D721Med (cell line): ENCODE measurements around the gene MRPS27.
A peak's percentile ranks its signal among the peaks of the same experiment; 100 is the strongest.

Experiments used
- DNase-seq: peaks from one replicate; pipeline ENCODE4 v3.0.0; 2011; ENCODE audit warnings: low spot score; ENCODE audit not compliant: insufficient read length
- FAIRE-seq: peaks from 2 replicates; lab custom pipeline; 2011; peaks lifted over from hg19 to GRCh38; lab: Jason Lieb, UNC
- CTCF ChIP-seq: IDR thresholded peaks from 2 replicates; pipeline ENCODE4 v1.5.1; 2012; ENCODE audit warnings: mild to moderate bottlenecking, control low read depth; ENCODE audit not compliant: insufficient read depth; ENCODE audit errors: missing control alignments

Gene MRPS27

GRCh38 chr5:72265032-72265877 lies 54.8 kb downstream of the MRPS27 start:
- no peak for TF ChIP-seq CTCF
- DNase-seq = no peak
- no peak for FAIRE-seq

- FAIRE-seq = no peak
- no peak for TF ChIP-seq CTCF
These were observed 63.5 kb downstream of the MRPS27 start for GRCh38 chr5:72256536-72256935.

GRCh38 chr5:72255670-72256069 lies 64.4 kb downstream of the MRPS27 start:
- FAIRE-seq (no peak), DNase-seq (no peak)
- no peak for TF ChIP-seq CTCF

More at GRCh38 chr5:72256536-72256935, 63.5 kb downstream of the MRPS27 start:
- DNase-seq = no peak

- FAIRE-seq (no peak), DNase-seq (no peak)
- no peak for TF ChIP-seq CTCF
These were observed 64.8 kb downstream of the MRPS27 start for GRCh38 chr5:72255237-72255636.

- TF ChIP-seq CTCF = no peak
- FAIRE-seq (no peak), DNase-seq (no peak)
These were observed 67.4 kb downstream of the MRPS27 start for GRCh38 chr5:72252574-72253155.

GRCh38 chr5:72252008-72252407 lies 68.0 kb downstream of the MRPS27 start:
- no peak for DNase-seq
- FAIRE-seq = no peak
- TF ChIP-seq CTCF = no peak

- FAIRE-seq (peak; percentile 29), DNase-seq (no peak)
- no peak for TF ChIP-seq CTCF
These were observed 68.7 kb downstream of the MRPS27 start for GRCh38 chr5:72251386-72251785.
